Stimulated activated naive CD8-positive, alpha-beta T cell treated with anti-CD3 and anti-CD28 coated beads, Interleukin-15, Interleukin-2, amounts not matched to agents 100 ng/mL and 50 ng/mL, for 24 hours (primary cell): Measurements from ENCODE around the gene MBOAT1.

Source experiments
- H3K27ac Mint-ChIP-seq: one replicate; pipeline ENCODE4 v1.8.0; 2021; ENCODE audit warnings: mild to moderate bottlenecking, mixed read lengths
- H3K27me3 Mint-ChIP-seq: one replicate; pipeline ENCODE4 v1.8.0; 2021; ENCODE audit warnings: mixed read lengths
- H3K36me3 Mint-ChIP-seq: one replicate; pipeline ENCODE4 v1.8.0; 2021; ENCODE audit warnings: low read depth, mixed read lengths
- H3K4me1 Mint-ChIP-seq: one replicate; pipeline ENCODE4 v1.8.0; 2021; ENCODE audit warnings: low read depth, mixed read lengths
- H3K4me3 Mint-ChIP-seq: one replicate; pipeline ENCODE4 v1.8.0; 2021; ENCODE audit warnings: mild to moderate bottlenecking, mixed read lengths
- H3K9me3 Mint-ChIP-seq: one replicate; pipeline ENCODE4 v1.8.0; 2021; ENCODE audit warnings: mixed read lengths

MBOAT1 gene

DNA sequence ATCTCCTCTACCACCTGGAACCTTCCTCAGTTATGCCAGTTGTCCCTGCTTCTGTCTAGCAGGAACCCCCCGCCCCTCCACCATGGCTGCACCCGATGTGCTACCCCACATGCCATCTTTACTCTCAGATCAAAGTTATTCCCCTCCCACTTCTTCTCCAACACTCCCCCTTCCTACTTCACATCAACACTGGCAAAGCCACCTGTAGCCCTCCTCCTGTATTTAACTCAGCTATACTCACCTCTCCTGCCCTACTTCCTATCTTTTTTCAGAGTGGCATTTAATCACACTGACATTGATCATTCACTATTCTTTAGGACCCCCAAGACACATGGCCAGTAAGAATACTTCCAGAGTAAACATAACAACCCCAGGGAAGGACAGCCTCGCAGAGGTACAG is 84.3 kb downstream of the MBOAT1 start:
- no peaks in the 10 kb centered on the region for H3K9me3 Mint-ChIP-seq
- no peaks in the 10 kb centered on the region for H3K27me3 Mint-ChIP-seq
- H3K4me3 Mint-ChIP-seq = no peak overlapping the region
- H3K27ac Mint-ChIP-seq = no peak overlapping the region
- peaks cover 6% of the 10 kb centered on the region for H3K36me3 Mint-ChIP-seq
- peaks cover 4% of the 10 kb centered on the region for H3K4me1 Mint-ChIP-seq

DNA sequence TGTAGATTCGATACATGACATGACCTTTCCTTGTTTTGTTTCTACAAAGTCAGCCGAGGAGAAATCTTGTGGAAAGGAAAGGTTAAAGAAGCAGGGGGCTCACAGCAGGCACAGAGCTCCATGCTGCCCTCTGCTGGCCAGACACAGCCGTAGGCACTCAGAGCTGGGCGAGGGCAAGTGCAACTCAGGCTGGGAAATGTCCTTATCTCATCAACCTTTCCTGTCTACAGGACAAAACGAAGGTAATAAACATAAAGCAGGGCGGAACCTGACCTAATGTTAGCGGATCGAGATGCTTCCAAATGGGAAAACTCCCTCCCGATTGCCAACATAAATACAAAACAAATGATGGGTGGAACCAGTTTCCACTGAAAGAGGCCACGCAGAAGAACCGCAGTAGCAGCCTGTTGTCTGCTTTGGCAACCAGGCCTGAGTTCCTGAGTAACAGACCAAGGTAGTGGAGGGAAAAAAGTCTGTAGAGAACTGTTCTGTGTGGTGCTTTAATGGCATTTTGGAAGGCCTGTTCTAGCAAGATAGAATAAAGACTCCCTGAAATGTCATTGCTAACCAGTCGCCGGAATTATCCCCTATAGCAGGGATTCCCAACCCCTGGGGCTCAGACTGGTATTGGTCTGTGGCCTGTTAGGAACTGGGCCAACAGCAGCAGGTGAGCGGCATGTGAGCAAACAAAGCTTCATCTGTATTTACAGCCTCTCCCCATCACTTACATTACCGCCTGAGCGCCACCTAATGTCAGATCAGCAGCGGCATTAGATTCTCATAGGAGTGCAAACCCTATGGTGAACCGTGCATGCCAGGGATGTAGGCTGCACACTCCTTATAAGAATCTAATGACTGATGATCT is 85.2 kb downstream of the MBOAT1 start:
- H3K27ac Mint-ChIP-seq = no peak overlapping the region
- H3K4me3 Mint-ChIP-seq = no peak overlapping the region
- peaks cover 6% of the 10 kb centered on the region for H3K36me3 Mint-ChIP-seq
- no peaks in the 10 kb centered on the region for H3K27me3 Mint-ChIP-seq
- H3K4me1 Mint-ChIP-seq = peaks cover 4% of the 10 kb centered on the region
- H3K9me3 Mint-ChIP-seq = no peaks in the 10 kb centered on the region

DNA sequence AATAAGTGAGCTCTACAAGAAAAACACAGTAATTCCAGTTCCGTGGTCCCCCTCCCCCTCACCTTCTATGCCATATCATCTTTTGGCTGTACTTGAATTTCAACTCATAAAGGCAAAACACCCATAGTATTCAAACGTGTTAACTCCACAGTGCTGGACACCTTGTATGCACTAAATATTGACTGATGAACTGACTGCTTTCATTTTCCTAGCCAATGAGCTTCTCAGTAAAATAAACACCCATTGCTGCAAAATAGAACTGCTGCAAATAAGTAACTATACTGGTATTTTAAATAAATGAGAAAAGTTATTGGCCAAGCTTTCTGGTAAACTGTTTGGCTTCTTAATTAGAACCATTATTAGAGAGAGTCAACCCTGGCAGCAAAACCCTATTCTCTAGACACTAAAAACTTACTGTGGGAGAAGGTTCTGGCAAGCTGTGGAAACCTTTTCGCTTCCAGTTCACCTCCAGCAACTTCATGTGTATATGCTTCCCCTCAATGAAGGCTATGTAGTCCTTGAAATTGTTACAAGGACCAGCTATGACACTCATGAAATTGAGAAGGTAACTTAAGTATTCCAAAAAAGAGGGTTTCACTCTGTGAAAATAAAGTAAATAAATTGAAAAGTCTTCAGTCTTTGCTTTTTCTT is 86.0 kb downstream of the MBOAT1 start:
- H3K36me3 Mint-ChIP-seq = peaks cover 6% of the 10 kb centered on the region
- H3K4me1 Mint-ChIP-seq = peaks cover 4% of the 10 kb centered on the region
- H3K27ac Mint-ChIP-seq = no peak overlapping the region
- H3K9me3 Mint-ChIP-seq = no peaks in the 10 kb centered on the region
- H3K4me3 Mint-ChIP-seq = no peak overlapping the region
- H3K27me3 Mint-ChIP-seq = no peaks in the 10 kb centered on the region

DNA sequence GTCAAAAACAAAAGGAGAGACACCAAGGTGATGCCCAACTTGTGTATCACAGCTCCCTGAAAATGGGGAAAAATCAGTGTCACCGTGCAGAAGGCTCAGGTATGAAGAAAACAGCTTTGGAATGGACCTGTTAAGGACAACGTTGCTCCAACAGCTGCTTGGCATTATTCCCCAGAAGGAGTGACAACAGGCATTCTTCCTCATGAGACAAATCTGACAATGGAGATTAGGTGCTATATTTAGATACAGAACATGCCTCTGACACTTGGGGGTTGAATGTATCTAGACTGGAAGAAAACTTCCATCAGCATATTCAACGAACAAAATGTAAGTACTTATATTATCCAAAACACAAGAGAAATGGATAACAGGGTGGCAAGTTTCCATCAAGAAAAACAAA is 87.7 kb downstream of the MBOAT1 start:
- H3K4me1 Mint-ChIP-seq = peaks cover 4% of the 10 kb centered on the region
- H3K27me3 Mint-ChIP-seq = no peaks in the 10 kb centered on the region
- H3K36me3 Mint-ChIP-seq = peaks cover 4% of the 10 kb centered on the region

DNA sequence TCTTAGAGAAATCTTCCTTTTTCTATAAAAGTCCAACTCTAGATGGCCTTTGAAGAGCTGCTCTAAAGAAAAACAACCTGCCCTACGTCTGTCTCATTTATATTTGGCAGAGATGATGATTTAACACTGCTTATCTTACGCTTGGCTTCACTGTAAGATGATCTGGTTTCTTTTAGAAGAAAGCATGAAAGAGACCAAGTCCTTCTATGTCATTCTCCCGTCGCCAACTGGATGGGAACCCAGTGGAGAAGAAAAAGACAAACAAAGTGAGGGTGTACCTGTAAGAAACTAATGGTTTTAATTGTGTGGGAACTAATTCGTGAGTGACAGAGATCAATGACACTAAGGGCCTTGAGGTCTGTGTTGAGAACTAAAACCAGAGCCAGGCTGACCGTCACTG is 92.8 kb downstream of the MBOAT1 start:
- Mint-ChIP-seq H3K27me3 (no peaks in the 10 kb centered on the region), H3K4me3 (no peak overlapping the region), H3K27ac (no peak overlapping the region), H3K36me3 (peaks cover 17% of the 10 kb centered on the region), H3K4me1 (peaks cover 5% of the 10 kb centered on the region), H3K9me3 (no peaks in the 10 kb centered on the region)

More for the DNA sequence above, 87.7 kb downstream of the MBOAT1 start:
- H3K4me3 Mint-ChIP-seq = no peak overlapping the region
- no peak overlapping the region for H3K27ac Mint-ChIP-seq
- H3K9me3 Mint-ChIP-seq = no peaks in the 10 kb centered on the region

DNA sequence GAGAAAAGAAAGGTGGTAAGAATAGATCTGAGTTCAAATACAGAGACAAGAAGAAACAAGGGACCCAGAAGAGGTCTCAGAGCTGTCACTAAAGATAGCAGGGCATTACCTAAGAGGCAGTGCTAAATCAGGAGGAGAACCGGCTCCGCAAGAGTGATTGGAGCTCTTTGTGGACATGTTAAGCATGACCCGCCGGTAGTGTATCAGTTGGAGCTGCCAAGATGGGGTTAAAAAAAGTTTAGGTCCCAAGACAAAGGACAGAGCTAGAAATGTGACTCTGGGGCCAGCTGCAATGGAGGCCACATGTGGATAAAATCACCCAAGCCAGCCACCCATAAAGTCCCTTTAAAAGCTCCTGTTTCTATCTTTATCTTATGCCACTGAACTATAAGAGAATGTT is 93.4 kb downstream of the MBOAT1 start:
- Mint-ChIP-seq H3K4me1 (peaks cover 5% of the 10 kb centered on the region), H3K9me3 (no peaks in the 10 kb centered on the region), H3K27me3 (no peaks in the 10 kb centered on the region), H3K27ac (no peak overlapping the region), H3K36me3 (peaks cover 21% of the 10 kb centered on the region), H3K4me3 (no peak overlapping the region)

DNA sequence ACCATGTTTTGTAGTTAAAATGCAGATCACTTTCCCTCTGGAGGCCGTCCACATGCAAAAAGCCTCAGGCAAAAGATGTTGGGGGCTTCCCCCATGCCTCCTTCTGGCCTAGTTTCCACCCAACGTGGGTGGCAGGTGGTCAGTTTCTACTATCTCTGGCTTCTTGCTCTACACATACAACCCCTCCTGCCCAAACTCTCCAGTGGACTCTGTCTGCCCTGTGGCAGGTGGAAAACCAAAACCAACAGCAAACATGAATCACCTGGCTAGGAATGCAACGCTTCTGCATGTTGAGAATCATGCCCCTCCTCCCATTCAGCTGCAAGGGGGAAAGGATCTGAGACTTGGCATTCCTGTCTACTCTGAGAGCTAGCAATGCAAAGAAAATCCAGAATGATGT is 94.8 kb downstream of the MBOAT1 start:
- H3K36me3 Mint-ChIP-seq = peaks cover 26% of the 10 kb centered on the region

DNA sequence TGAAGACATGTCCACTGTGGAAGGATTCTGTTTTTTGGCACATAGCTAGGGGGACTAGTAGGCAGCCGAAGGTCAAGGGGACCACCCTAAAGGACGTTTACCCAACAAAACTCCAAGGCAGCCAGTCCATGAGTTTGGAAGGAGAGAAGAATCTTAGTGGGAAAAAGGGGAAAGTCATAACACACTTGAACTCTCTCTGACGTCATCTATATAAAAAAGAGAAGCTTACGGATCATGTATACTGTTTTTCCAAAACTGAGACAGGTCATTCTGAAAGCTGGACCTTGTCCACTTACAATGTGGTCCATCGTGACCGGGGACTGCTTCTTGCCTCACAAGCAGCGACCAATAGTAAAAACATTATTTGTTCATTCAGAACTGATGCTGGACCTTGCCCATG is 95.5 kb downstream of the MBOAT1 start:
- no peaks in the 10 kb centered on the region for H3K27me3 Mint-ChIP-seq
- no peak overlapping the region for H3K27ac Mint-ChIP-seq
- H3K4me1 Mint-ChIP-seq = peaks cover 5% of the 10 kb centered on the region
- no peaks in the 10 kb centered on the region for H3K9me3 Mint-ChIP-seq
- H3K36me3 Mint-ChIP-seq = peaks cover 29% of the 10 kb centered on the region
- H3K4me3 Mint-ChIP-seq = no peak overlapping the region

More for the DNA sequence above, 94.8 kb downstream of the MBOAT1 start:
- peaks cover 5% of the 10 kb centered on the region for H3K4me1 Mint-ChIP-seq
- no peaks in the 10 kb centered on the region for H3K9me3 Mint-ChIP-seq
- no peaks in the 10 kb centered on the region for H3K27me3 Mint-ChIP-seq
- H3K4me3 Mint-ChIP-seq = no peak overlapping the region
- no peak overlapping the region for H3K27ac Mint-ChIP-seq

DNA sequence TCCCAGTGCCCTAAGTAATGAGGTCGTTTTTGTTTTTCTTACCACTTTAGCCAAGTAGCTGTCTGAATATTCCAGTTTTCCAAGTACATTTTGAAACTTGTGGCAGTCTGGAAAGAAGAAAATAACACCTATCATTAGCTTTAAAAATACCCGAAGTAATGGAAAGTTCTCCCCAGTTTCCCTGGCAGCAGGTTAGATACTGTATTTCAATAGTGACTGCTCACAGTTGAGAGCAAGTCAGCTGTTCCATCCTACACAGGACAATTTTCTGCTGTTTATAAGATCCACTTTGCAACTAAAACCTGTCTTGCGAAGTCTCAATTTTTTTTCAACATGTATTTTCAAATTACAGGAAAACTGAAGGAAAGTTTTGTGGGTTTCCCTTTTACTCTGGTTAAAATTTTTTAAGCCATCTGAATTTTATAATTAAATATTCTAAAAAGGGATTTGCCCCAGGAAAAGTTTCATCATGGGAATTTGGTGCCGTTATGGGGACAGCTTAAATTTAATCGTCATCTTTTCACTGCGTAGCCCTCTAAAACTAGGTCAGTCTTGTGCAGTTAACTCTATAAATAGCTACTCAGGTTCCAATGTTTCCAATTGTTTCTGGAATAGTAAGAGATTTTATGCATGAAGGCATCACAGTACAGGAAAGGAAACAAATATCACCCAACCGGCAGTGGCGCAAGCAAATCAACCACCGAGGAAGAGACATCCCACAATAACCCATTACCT is 96.9 kb downstream of the MBOAT1 start:
- Mint-ChIP-seq H3K4me1 (peaks cover 5% of the 10 kb centered on the region), H3K27me3 (no peaks in the 10 kb centered on the region), H3K36me3 (peaks cover 31% of the 10 kb centered on the region), H3K27ac (no peak overlapping the region), H3K9me3 (no peaks in the 10 kb centered on the region), H3K4me3 (no peak overlapping the region)

DNA sequence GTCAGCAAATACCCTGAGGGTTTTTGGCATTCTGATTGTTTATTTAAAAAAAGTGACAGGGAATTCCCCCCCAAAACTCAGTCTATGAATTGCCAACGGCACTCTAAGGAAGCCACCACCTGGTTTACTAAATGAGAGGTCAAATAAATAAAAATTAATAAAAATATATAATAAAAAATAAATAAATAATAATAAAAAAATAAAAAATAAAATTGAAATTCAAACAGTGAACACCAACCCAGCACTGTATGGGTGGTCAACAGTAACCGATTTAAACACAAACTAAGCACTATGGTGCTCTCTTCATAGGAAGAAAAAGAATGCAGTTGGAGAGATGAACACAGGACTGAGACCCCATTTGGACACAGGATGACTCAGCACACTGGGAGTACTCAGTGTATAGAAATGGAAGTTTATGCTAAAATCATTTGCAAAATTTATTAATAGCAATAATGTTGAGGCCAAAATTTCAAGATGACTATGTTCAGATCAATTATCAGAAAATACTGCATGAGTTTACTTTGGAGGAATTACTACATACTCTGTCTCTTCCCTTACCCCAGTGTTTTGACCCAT is 98.5 kb downstream of the MBOAT1 start:
- no peaks in the 10 kb centered on the region for H3K27me3 Mint-ChIP-seq
- H3K4me1 Mint-ChIP-seq = peaks cover 5% of the 10 kb centered on the region
- no peak overlapping the region for H3K4me3 Mint-ChIP-seq
- peaks cover 29% of the 10 kb centered on the region for H3K36me3 Mint-ChIP-seq
- H3K27ac Mint-ChIP-seq = no peak overlapping the region
- no peaks in the 10 kb centered on the region for H3K9me3 Mint-ChIP-seq

DNA sequence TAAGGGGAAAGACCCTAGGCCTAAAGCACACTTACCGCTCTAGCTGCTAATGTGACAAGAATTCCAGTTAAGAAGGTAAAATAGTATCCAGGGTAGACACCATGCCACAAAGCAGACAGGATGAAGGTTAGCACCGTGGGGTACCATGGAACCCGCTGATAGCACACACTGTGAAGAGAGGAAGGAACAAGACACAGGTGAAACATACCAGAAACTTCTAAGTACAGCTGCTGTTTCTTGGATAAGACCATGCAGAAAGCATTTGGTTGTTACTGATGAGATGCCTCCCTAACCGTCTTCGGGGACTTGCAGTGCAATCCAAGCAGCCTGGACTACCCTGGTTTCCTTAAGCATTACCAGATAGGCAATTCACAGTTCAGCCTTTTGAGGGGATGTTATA is 99.4 kb downstream of the MBOAT1 start:
- Mint-ChIP-seq H3K4me1 (peaks cover 5% of the 10 kb centered on the region), H3K36me3 (peaks cover 24% of the 10 kb centered on the region), H3K27me3 (no peaks in the 10 kb centered on the region), H3K27ac (no peak overlapping the region), H3K9me3 (no peaks in the 10 kb centered on the region), H3K4me3 (no peak overlapping the region)

DNA sequence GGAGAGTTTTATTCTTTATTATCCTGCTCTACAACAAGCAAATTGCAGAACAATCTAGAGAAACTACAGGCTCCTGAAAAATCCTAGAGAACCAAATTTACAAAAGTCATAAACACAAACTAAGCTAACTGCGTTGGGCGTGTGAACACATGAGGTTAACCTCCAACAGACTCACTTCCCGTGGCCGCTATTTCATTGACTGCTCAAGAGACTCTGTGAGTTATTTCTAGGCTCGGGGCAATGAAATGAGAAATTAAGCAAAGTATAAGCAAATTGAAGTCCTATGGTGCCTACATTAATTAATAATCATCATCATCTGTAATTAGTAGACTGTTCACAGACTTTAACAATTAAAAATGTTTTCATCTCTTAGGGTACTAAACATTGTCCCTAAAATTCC is 100.0 kb downstream of the MBOAT1 start:
- Mint-ChIP-seq H3K36me3 (peaks cover 24% of the 10 kb centered on the region), H3K27me3 (no peaks in the 10 kb centered on the region), H3K9me3 (no peaks in the 10 kb centered on the region), H3K4me3 (no peak overlapping the region), H3K4me1 (peaks cover under 1% of the 10 kb centered on the region), H3K27ac (no peak overlapping the region)

DNA sequence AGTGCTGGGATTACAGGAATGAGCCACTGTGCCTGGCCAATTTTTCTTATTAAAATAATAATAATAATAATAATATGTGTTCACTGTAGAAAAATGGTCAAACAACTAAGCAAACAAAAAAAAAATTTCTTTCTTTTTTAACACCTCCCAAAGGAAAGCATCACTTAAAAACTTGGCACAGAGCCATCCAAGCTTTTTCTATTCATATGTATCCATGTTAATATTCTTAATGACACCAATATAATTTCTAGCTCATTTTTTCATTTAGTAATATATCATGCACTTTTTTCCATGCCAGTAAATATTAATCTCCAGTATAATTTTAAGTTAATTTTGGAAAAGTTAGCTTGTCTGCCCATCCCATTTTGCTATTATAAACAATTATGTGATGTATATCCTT is 101.8 kb downstream of the MBOAT1 start:
- H3K4me3 Mint-ChIP-seq = no peak overlapping the region
- no peak overlapping the region for H3K27ac Mint-ChIP-seq
- peaks cover 24% of the 10 kb centered on the region for H3K36me3 Mint-ChIP-seq
- H3K4me1 Mint-ChIP-seq = no peaks in the 10 kb centered on the region
- H3K27me3 Mint-ChIP-seq = no peaks in the 10 kb centered on the region
- no peaks in the 10 kb centered on the region for H3K9me3 Mint-ChIP-seq

DNA sequence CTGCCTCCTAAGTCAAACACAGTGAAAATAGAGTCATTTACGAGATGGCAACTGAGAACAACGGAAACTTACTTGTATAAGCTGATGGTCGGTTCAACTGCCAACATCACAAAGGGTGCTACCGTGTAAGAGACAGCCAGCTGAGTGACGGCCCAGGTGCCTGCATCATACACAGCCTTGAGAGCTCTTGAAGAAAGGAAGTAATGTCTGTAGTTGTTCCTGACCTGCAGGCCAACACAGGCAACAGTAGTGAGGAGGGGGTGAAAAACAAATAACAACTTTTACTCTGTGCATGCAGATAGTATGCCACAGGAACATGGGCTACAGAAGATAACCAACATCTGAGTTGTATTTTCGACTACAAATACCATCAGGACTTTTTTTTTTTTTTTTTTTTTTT is 102.7 kb downstream of the MBOAT1 start:
- no peaks in the 10 kb centered on the region for H3K4me1 Mint-ChIP-seq
- H3K36me3 Mint-ChIP-seq = peaks cover 19% of the 10 kb centered on the region
- no peak overlapping the region for H3K4me3 Mint-ChIP-seq
- no peaks in the 10 kb centered on the region for H3K27me3 Mint-ChIP-seq
- no peak overlapping the region for H3K27ac Mint-ChIP-seq
- H3K9me3 Mint-ChIP-seq = no peaks in the 10 kb centered on the region

DNA sequence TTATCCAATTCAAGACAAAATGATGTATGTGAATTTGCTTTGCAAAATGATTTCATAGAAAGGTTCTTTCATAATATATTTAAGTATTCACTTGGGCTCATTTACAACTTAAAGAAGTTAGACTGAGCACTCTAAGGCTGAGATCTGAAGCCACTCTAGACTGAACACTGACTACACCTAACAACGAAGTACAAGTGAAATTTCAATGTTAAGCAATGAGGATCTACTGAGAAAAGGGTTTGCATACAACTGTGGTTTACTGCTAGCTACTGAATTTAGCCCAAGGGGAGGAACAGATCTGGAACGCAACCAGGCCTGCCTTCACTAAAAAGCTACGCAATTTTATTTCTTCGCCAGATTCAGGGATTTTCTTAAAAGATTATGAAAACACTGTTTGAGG is 106.4 kb downstream of the MBOAT1 start:
- H3K9me3 Mint-ChIP-seq = no peaks in the 10 kb centered on the region
- H3K4me3 Mint-ChIP-seq = no peak overlapping the region
- no peak overlapping the region for H3K27ac Mint-ChIP-seq
- no peaks in the 10 kb centered on the region for H3K27me3 Mint-ChIP-seq
- peaks cover 4% of the 10 kb centered on the region for H3K36me3 Mint-ChIP-seq
- H3K4me1 Mint-ChIP-seq = no peaks in the 10 kb centered on the region
